GM11168 (cell line): ENCODE measurements around the gene ZBED1.
"Not testable (repeated sequence)": the region's sequence is repeated elsewhere in the genome, so short reads cannot be mapped to it uniquely, and the experiment has no call there.

Source experiments
- in situ Hi-C: fragments of 300-500 bp; cut with MboI; formaldehyde crosslinking; loops from one replicate; pipeline ENCODE4 v1.12.0; 2022; ENCODE audit warnings: low sequenced_read_pairs; ENCODE audit not compliant: unreplicated experiment

Gene ZBED1

GRCh38 chrX:2521092-2521926 lies 20.5 kb upstream of the ZBED1 start:
- in situ Hi-C loops, result no loop called here

- in situ Hi-C loops, result no loop called here
Observed at GRCh38 chrX:2520539-2520938, 19.8 kb upstream of the ZBED1 start.

GRCh38 chrX:2519638-2520037 lies 18.9 kb upstream of the ZBED1 start:
- in situ Hi-C loops, result not testable (repeated sequence)

- in situ Hi-C loops, result no loop called here
Observed at GRCh38 chrX:2517055-2517454, 16.3 kb upstream of the ZBED1 start.

- in situ Hi-C loops, result no loop called here
Observed at GRCh38 chrX:2516623-2517022, 15.8 kb upstream of the ZBED1 start.

GRCh38 chrX:2514131-2514530 lies 13.4 kb upstream of the ZBED1 start:
- in situ Hi-C loops, result no loop called here

- in situ Hi-C loops, result no loop called here
Observed at GRCh38 chrX:2513121-2513664, 12.4 kb upstream of the ZBED1 start.

- in situ Hi-C loops, result no loop called here
Observed at GRCh38 chrX:2512501-2512900, 11.7 kb upstream of the ZBED1 start.

GRCh38 chrX:2511326-2511725 lies 10.6 kb upstream of the ZBED1 start:
- in situ Hi-C loops, result no loop called here

- in situ Hi-C loops, result no loop called here
Observed at GRCh38 chrX:2508648-2509335, 8.0 kb upstream of the ZBED1 start.

GRCh38 chrX:2507904-2508627 lies 7.3 kb upstream of the ZBED1 start:
- in situ Hi-C loops, result no loop called here

GRCh38 chrX:2507196-2507595 lies 6.4 kb upstream of the ZBED1 start:
- in situ Hi-C loops, result no loop called here

GRCh38 chrX:2505341-2505740 lies 4.6 kb upstream of the ZBED1 start:
- in situ Hi-C loops, result not testable (repeated sequence)

GRCh38 chrX:2504706-2505332 lies 4.0 kb upstream of the ZBED1 start:
- in situ Hi-C loops, result no loop called here

GRCh38 chrX:2503591-2504500 lies 3.1 kb upstream of the ZBED1 start:
- in situ Hi-C loops, result no loop called here

GRCh38 chrX:2502668-2503519 lies 2.1 kb upstream of the ZBED1 start:
- in situ Hi-C loops, result no loop called here

GRCh38 chrX:2502120-2502667 lies 1.4 kb upstream of the ZBED1 start:
- in situ Hi-C loops, result no loop called here

GRCh38 chrX:2501559-2502102 lies 855 bp upstream of the ZBED1 start:
- in situ Hi-C loops, result no loop called here
